ENCODE results near the gene FUCA2.

- TF ChIP-seq YY1 (IDR thresholded peaks at IDR 0.05; ENCODE audit: insufficient read depth, insufficient read length): no peak
- no peak for TF ChIP-seq ZNF274 (IDR thresholded peaks at IDR 0.05; ENCODE audit: low read depth, low read length)
- no peak for TF ChIP-seq SUZ12 (IDR thresholded peaks at IDR 0.05; ENCODE audit: extremely low read depth, insufficient read depth, insufficient read length)
Observed at GRCh38 chr6:143504369-143504768, 7.2 kb downstream of the FUCA2 start.

Measured in NT2/D1 (cell line).